Measurements from ENCODE around the gene C19orf25.
"Not testable (repeated sequence)": the region's sequence is repeated elsewhere in the genome, so short reads cannot be mapped to it uniquely, and the experiment has no call there.

C19orf25 gene

GRCh38 chr19:1512671-1513498, 33.9 kb upstream of the C19orf25 start, which contains the start of gene ADAMTSL5:
Gene ADAMTSL5 (minus strand): TSS chr19:1513019. CDS start chr19:1510943, 2,076 bp downstream.
- DNase-seq (ENCODE audit: low read depth, low spot score): no peak

GRCh38 chr19:1511318-1512317, 32.6 kb upstream of the C19orf25 start:
- no peak for DNase-seq (ENCODE audit: low read depth, low spot score)

- no peak for DNase-seq (ENCODE audit: low read depth, low spot score)
These were observed 31.8 kb upstream of the C19orf25 start for GRCh38 chr19:1510807-1511206.

- DNase-seq (ENCODE audit: low read depth, low spot score): no peak
These were observed 31.4 kb upstream of the C19orf25 start for GRCh38 chr19:1510442-1510806.

GRCh38 chr19:1509602-1510441, 30.8 kb upstream of the C19orf25 start:
- DNase-seq (ENCODE audit: low read depth, low spot score): no peak

GRCh38 chr19:1508507-1508856, 29.5 kb upstream of the C19orf25 start:
- no peak for DNase-seq (ENCODE audit: low read depth, low spot score)

- peak; percentile 77 for DNase-seq (ENCODE audit: low read depth, low spot score)
These were observed 28.9 kb upstream of the C19orf25 start for GRCh38 chr19:1507763-1508506.

GRCh38 chr19:1507192-1507660, 28.2 kb upstream of the C19orf25 start:
- DNase-seq (ENCODE audit: low read depth, low spot score): no peak

- no peak for DNase-seq (ENCODE audit: low read depth, low spot score)
These were observed 27.2 kb upstream of the C19orf25 start for GRCh38 chr19:1505991-1506881.

GRCh38 chr19:1505012-1505411, 26.0 kb upstream of the C19orf25 start:
- DNase-seq (ENCODE audit: low read depth, low spot score): no peak

GRCh38 chr19:1503925-1504773, 25.1 kb upstream of the C19orf25 start:
- DNase-seq (ENCODE audit: low read depth, low spot score): no peak

- DNase-seq (ENCODE audit: low read depth, low spot score): no peak
These were observed 24.3 kb upstream of the C19orf25 start for GRCh38 chr19:1503089-1503924.

GRCh38 chr19:1502433-1503088, 23.5 kb upstream of the C19orf25 start:
- DNase-seq (ENCODE audit: low read depth, low spot score): no peak

GRCh38 chr19:1501200-1501595, 22.2 kb upstream of the C19orf25 start:
- no peak for DNase-seq (ENCODE audit: low read depth, low spot score)

- not testable (repeated sequence) for DNase-seq (ENCODE audit: low read depth, low spot score)
These were observed 20.2 kb upstream of the C19orf25 start for GRCh38 chr19:1499231-1499630.

GRCh38 chr19:1497578-1498235, 18.7 kb upstream of the C19orf25 start:
- no peak for DNase-seq (ENCODE audit: low read depth, low spot score)
